ENCODE data around the gene AMBN.

DNA sequence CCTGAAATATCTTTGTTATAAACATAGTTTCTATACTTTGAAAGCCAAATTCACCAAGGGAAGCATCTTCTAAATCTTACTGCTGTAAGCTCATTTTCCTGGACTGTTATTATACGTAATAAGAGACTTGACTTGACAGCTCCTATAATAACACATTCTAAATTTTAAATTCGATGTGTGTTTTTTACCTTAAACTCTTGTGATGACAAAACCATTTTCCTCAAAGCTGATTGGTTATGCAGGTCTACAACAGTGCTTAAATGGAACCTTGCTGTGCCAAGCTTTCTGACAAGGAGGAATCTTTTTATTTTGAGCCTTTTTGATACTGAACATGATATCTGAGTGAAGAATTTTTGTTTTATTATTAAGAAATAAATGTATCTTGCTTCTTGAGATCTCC, 36.4 kb downstream of the AMBN start, which contains the start of gene ENAM:
- TF ChIP-seq EZH2 (IDR thresholded peaks at IDR 0.05; ENCODE audit: borderline replicate concordance, low read length) = no peak
- TF ChIP-seq, protein P1, sequence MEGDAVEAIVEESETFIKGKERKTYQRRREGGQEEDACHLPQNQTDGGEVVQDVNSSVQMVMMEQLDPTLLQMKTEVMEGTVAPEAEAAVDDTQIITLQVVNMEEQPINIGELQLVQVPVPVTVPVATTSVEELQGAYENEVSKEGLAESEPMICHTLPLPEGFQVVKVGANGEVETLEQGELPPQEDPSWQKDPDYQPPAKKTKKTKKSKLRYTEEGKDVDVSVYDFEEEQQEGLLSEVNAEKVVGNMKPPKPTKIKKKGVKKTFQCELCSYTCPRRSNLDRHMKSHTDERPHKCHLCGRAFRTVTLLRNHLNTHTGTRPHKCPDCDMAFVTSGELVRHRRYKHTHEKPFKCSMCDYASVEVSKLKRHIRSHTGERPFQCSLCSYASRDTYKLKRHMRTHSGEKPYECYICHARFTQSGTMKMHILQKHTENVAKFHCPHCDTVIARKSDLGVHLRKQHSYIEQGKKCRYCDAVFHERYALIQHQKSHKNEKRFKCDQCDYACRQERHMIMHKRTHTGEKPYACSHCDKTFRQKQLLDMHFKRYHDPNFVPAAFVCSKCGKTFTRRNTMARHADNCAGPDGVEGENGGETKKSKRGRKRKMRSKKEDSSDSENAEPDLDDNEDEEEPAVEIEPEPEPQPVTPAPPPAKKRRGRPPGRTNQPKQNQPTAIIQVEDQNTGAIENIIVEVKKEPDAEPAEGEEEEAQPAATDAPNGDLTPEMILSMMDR (conservative IDR thresholded peaks at IDR 0.05 in 1 of 2, IDR thresholded peaks at IDR 0.05 in 1 of 2; ENCODE audit: extremely low read depth in 1 of 2, insufficient read depth in 1 of 2, low read depth in 1 of 2, low read length in 2 of 2) = no peak
